Endothelial cell of umbilical vein (primary cell): ENCODE measurements around the gene TMEM51.

Experiments used
- EZH2 ChIP-seq: IDR thresholded peaks from 2 replicates; pipeline ENCODE4 v1.6.1; 2012; ENCODE audit warnings: borderline replicate concordance, low read depth, mild to moderate bottlenecking, moderate library complexity, low read length, inconsistent platforms; ENCODE audit not compliant: severe bottlenecking
- FOS ChIP-seq: IDR thresholded peaks from 2 replicates; pipeline ENCODE4 v1.6.1; 2011; ENCODE audit warnings: mild to moderate bottlenecking, low read length, moderate library complexity, borderline replicate concordance; ENCODE audit not compliant: insufficient read depth
- GATA2 ChIP-seq: IDR thresholded peaks from 2 replicates; pipeline ENCODE4 v1.7.0; 2011; ENCODE audit warnings: low read depth, mild to moderate bottlenecking, moderate library complexity, mixed read lengths, low read length; ENCODE audit not compliant: insufficient read length, insufficient read depth
- JUN ChIP-seq: IDR thresholded peaks from 2 replicates; pipeline ENCODE4 v1.6.1; 2011; ENCODE audit warnings: borderline replicate concordance, low read depth; ENCODE audit not compliant: insufficient read length, insufficient read depth
- MYC ChIP-seq: IDR thresholded peaks from one replicate; pipeline ENCODE4 v1.6.1; 2011; ENCODE audit warnings: mild to moderate bottlenecking, low read depth, low read length
- POLR2A ChIP-seq: IDR thresholded peaks from 2 replicates; pipeline ENCODE4 v1.6.1; 2012; ENCODE audit warnings: low read depth, mild to moderate bottlenecking, control low read depth, low read length
- POLR2AphosphoS5 ChIP-seq: IDR thresholded peaks from 2 replicates; pipeline ENCODE4 v1.6.1; 2012; ENCODE audit warnings: low read depth, mild to moderate bottlenecking, control low read depth, low read length, moderate library complexity; ENCODE audit not compliant: insufficient read depth
- TF ChIP-seq, protein P1 (sequence below), 2 donors: IDR thresholded peaks; 1 replicate in 1 of 2; 2 replicates in 1 of 2; pipeline ENCODE4 v1.5.1; 2011; ENCODE audit warnings: low read length in 2 of 2, mild to moderate bottlenecking in 2 of 2, moderate library complexity in 2 of 2, control low read depth in 1 of 2, inconsistent platforms in 1 of 2, low read depth in 1 of 2; ENCODE audit not compliant: insufficient read depth in 1 of 2; ENCODE audit errors: extremely low read depth in 1 of 2

- TF ChIP-seq, protein P1, sequence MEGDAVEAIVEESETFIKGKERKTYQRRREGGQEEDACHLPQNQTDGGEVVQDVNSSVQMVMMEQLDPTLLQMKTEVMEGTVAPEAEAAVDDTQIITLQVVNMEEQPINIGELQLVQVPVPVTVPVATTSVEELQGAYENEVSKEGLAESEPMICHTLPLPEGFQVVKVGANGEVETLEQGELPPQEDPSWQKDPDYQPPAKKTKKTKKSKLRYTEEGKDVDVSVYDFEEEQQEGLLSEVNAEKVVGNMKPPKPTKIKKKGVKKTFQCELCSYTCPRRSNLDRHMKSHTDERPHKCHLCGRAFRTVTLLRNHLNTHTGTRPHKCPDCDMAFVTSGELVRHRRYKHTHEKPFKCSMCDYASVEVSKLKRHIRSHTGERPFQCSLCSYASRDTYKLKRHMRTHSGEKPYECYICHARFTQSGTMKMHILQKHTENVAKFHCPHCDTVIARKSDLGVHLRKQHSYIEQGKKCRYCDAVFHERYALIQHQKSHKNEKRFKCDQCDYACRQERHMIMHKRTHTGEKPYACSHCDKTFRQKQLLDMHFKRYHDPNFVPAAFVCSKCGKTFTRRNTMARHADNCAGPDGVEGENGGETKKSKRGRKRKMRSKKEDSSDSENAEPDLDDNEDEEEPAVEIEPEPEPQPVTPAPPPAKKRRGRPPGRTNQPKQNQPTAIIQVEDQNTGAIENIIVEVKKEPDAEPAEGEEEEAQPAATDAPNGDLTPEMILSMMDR (IDR thresholded peaks at IDR 0.05; ENCODE audit: extremely low read depth in 1 of 2, insufficient read depth in 1 of 2, low read depth in 1 of 2, low read length in 2 of 2), result no peak
- TF ChIP-seq POLR2AphosphoS5 (no peak), FOS (no peak), GATA2 (no peak), POLR2A (no peak), MYC (no peak), EZH2 (no peak), JUN (no peak)
Measured at GRCh38 chr1:15204931-15205330, 51.4 kb downstream of the TMEM51 start.
